Liver (tissue), 9 donors: ENCODE data around the gene SCAF1. TPM values are rescaled to one million over a fixed set of nuclear protein-coding genes. Genes with fewer than 3 reads are reported as not detected.
A peak's percentile ranks its signal among the peaks of the same experiment; 100 is the strongest.

Experiments used
- DNase-seq: peaks from one replicate; pipeline ENCODE4 v3.0.0-alpha.2; 2017; ENCODE audit warnings: low spot score
- H3K27ac ChIP-seq, 2 donors: one replicate each; pipeline ENCODE4 v1.7.0; 2013; ENCODE audit warnings: inconsistent platforms in 2 of 2, low read length in 2 of 2, control low read depth in 1 of 2, low read depth in 1 of 2, mild to moderate bottlenecking in 1 of 2
- H3K27me3 ChIP-seq, 4 donors: one replicate each; pipeline versions ENCODE4 v1.6.1 to v1.7.0; 2013; ENCODE audit warnings: low read length in 3 of 4, inconsistent platforms in 1 of 4, mild to moderate bottlenecking in 1 of 4, moderate library complexity in 1 of 4; ENCODE audit not compliant: control insufficient read depth in 4 of 4, insufficient read depth in 4 of 4
- H3K36me3 ChIP-seq, 4 donors: one replicate each; pipeline versions ENCODE4 v1.6.1 to v1.7.0; 2013; ENCODE audit warnings: low read length in 3 of 4, mild to moderate bottlenecking in 3 of 4, low read depth in 1 of 4, moderate library complexity in 1 of 4; ENCODE audit not compliant: control insufficient read depth in 4 of 4, insufficient read depth in 3 of 4
- H3K4me1 ChIP-seq, 4 donors: one replicate each; pipeline versions ENCODE4 v1.6.1 to v1.7.0; 2013; ENCODE audit warnings: low read length in 3 of 4, mild to moderate bottlenecking in 3 of 4, moderate library complexity in 1 of 4; ENCODE audit not compliant: control insufficient read depth in 4 of 4, insufficient read depth in 4 of 4
- H3K4me3 ChIP-seq, 3 donors: one replicate each; pipeline versions ENCODE4 v1.6.1 to v1.7.0; 2013; ENCODE audit warnings: low read length in 3 of 3, control low read depth in 1 of 3, low read depth in 1 of 3, mild to moderate bottlenecking in 1 of 3
- H3K9ac ChIP-seq, 2 donors: one replicate each; pipeline ENCODE4 v1.7.0; 2013; ENCODE audit warnings: low read length in 2 of 2, mild to moderate bottlenecking in 2 of 2, moderate library complexity in 2 of 2, control low read depth in 1 of 2, low read depth in 1 of 2
- H3K9me3 ChIP-seq, 4 donors: one replicate each; pipeline versions ENCODE4 v1.6.1 to v1.7.0; 2013; ENCODE audit warnings: low read length in 3 of 4; ENCODE audit not compliant: control insufficient read depth in 4 of 4
- CTCF ChIP-seq: fragments of 150-350 bp; IDR thresholded peaks from 2 replicates; pipeline ENCODE4 v1.5.1; 2017; ENCODE audit warnings: improper control_type of control experiment, low read depth, low read length; ENCODE audit not compliant: missing input control
- FOXA1 ChIP-seq: IDR thresholded peaks from 2 replicates; pipeline ENCODE4 v1.6.1; 2016; ENCODE audit warnings: antibody characterized with exemption
- FOXA2 ChIP-seq: IDR thresholded peaks from 2 replicates; pipeline ENCODE4 v1.6.1; 2016; ENCODE audit warnings: antibody characterized with exemption
- GABPA ChIP-seq, 2 donors: IDR thresholded peaks in 1 of 2; conservative IDR thresholded peaks in 1 of 2; 2 replicates each; pipeline ENCODE4 v1.6.1; 2016; ENCODE audit warnings: antibody characterized with exemption in 2 of 2, mild to moderate bottlenecking in 1 of 2, moderate library complexity in 1 of 2
- HNF4A ChIP-seq, 2 donors: conservative IDR thresholded peaks; 2 replicates each; pipeline ENCODE4 v1.6.1; 2016; ENCODE audit warnings: antibody characterized with exemption in 2 of 2, mild to moderate bottlenecking in 2 of 2
- NR2F2 ChIP-seq: IDR thresholded peaks from 2 replicates; pipeline ENCODE4 v1.6.1; 2016; ENCODE audit warnings: antibody characterized with exemption
- RAD21 ChIP-seq, 2 donors: IDR thresholded peaks; 2 replicates each; pipeline ENCODE4 v1.6.1; 2016; ENCODE audit warnings: antibody characterized with exemption in 2 of 2, mild to moderate bottlenecking in 2 of 2
- SP1 ChIP-seq: IDR thresholded peaks from 2 replicates; pipeline ENCODE4 v1.6.1; 2018; ENCODE audit warnings: antibody characterized with exemption, mild to moderate bottlenecking
- TAF1 ChIP-seq: conservative IDR thresholded peaks from 2 replicates; pipeline ENCODE4 v1.6.1; 2016; ENCODE audit warnings: antibody characterized with exemption, mild to moderate bottlenecking
- WGBS: extraction: QIAGEN DNeasy Blood & Tissue Kit; methylation state at CpG from one replicate; pipeline ENCODE4 v1.1.7; 2013; 5-methylcytosine and 5-hydroxymethylcytosine counted together
- polyA plus RNA-seq, 2 donors: library from polyadenylated mRNA; stranded (reverse) in 1 of 2; unstranded in 1 of 2; fragments of 200-250 nt in 1 of 2; fragments of >200 nt in 1 of 2; fragmentation: Nextera tagmentation in 1 of 2; extraction: Ambion mirVana in 1 of 2; gene quantifications; one replicate each; pipeline versions ENCODE4 v1.2.1 to v1.2.3, GENCODE V29; 2013 to 2015
- total RNA-seq, 2 donors: library from RNA; depleted of rRNA; stranded (reverse); fragments of >200 nt; gene quantifications; one replicate each; pipeline ENCODE4 v1.2.3, GENCODE V29; 2014
- TF ChIP-seq, protein P1 (sequence below): IDR thresholded peaks from 2 replicates; pipeline ENCODE4 v1.6.1; 2016; ENCODE audit warnings: antibody characterized with exemption, mild to moderate bottlenecking
- donor health status: healthy.
- donor health status: healthy.
- donor health status: healthy.
- donor health status: healthy.
- donor health status: healthy.

Gene SCAF1
- total and polyA plus RNA-seq, 4 donors = 4.6 to 17.6 (median 9.9) TPM

DNA sequence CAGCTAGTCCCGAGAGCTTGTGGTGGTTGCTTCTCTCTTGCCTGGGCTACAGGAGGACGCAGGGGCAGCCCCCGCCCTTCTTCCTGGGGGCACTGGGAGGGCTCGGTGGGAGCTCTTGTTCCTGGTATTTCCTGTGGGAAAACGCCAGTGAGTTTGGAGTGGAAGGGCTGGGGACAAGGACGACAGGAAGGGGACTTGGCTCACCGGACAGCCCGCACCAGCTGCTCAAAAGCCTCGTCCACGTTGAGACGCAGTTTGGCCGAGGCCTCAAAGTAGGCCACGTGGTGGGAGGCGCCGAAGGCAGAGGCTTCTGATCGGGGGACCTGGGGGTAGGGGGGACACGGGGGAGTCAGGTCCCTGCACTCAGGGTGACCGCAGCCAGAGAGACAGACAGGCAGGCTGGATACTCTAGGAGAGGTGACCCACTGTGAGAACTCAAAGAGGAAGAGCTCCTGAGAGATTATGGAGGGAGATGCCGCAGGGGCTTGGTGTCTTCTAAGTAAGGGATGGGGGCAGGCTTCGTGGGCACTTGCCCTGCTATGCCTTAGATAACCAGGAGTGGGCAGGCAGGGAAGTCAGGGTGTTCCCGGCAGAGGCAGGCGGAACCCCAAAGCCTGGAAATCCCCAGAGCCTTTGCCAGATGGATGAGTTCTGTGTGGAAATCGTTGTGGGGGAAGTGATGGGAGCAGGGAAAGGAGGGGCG lies 6.3 kb upstream of the SCAF1 start:
- WGBS = 64% methylated on average over 24 of the region's 24 CpGs
- Histone ChIP-seq H3K27me3 (no peaks in the 10 kb centered on the region), H3K9ac (no peak overlapping the region), H3K4me1 (peaks cover 0 to 8% (median 6%) of the 10 kb centered on the region in 4 donors), H3K9me3 (no peaks in the 10 kb centered on the region), H3K27ac (peak overlapping the region in 1 of 2 donors; percentile 1), H3K4me3 (no peak overlapping the region), H3K36me3 (no peaks in the 10 kb centered on the region)
- no peak for TF ChIP-seq FOXA1
- no peak for TF ChIP-seq CTCF
- DNase-seq = no peak

GRCh38 chr19:49636233-49636932 lies 5.6 kb upstream of the SCAF1 start:
- Histone ChIP-seq H3K9ac (no peak overlapping the region), H3K27ac (peak overlapping the region in 1 of 2 donors; percentile 12), H3K36me3 (no peaks in the 10 kb centered on the region), H3K4me3 (no peak overlapping the region), H3K4me1 (peaks cover 0 to 12% (median 7%) of the 10 kb centered on the region in 4 donors), H3K27me3 (no peaks in the 10 kb centered on the region), H3K9me3 (no peaks in the 10 kb centered on the region)
- no peak for DNase-seq
- TF ChIP-seq NR2F2 = no peak
- no peak for TF ChIP-seq HNF4A (conservative IDR thresholded peaks at IDR 0.05)
- TF ChIP-seq CTCF = no peak
- no peak for TF ChIP-seq FOXA2
- TF ChIP-seq RAD21 (IDR thresholded peaks at IDR 0.05) = no peak
- TF ChIP-seq, protein P1, sequence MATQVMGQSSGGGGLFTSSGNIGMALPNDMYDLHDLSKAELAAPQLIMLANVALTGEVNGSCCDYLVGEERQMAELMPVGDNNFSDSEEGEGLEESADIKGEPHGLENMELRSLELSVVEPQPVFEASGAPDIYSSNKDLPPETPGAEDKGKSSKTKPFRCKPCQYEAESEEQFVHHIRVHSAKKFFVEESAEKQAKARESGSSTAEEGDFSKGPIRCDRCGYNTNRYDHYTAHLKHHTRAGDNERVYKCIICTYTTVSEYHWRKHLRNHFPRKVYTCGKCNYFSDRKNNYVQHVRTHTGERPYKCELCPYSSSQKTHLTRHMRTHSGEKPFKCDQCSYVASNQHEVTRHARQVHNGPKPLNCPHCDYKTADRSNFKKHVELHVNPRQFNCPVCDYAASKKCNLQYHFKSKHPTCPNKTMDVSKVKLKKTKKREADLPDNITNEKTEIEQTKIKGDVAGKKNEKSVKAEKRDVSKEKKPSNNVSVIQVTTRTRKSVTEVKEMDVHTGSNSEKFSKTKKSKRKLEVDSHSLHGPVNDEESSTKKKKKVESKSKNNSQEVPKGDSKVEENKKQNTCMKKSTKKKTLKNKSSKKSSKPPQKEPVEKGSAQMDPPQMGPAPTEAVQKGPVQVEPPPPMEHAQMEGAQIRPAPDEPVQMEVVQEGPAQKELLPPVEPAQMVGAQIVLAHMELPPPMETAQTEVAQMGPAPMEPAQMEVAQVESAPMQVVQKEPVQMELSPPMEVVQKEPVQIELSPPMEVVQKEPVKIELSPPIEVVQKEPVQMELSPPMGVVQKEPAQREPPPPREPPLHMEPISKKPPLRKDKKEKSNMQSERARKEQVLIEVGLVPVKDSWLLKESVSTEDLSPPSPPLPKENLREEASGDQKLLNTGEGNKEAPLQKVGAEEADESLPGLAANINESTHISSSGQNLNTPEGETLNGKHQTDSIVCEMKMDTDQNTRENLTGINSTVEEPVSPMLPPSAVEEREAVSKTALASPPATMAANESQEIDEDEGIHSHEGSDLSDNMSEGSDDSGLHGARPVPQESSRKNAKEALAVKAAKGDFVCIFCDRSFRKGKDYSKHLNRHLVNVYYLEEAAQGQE = no peak
- no peak for TF ChIP-seq TAF1
- no peak for TF ChIP-seq SP1
- TF ChIP-seq GABPA (IDR thresholded peaks at IDR 0.05 in 1 of 2, conservative IDR thresholded peaks at IDR 0.05 in 1 of 2) = no peak
- WGBS = 79% methylated on average over 30 of the region's 30 CpGs
